GM12878 (cell line): ENCODE data around the gene GGACT. TPM values are rescaled to one million over a fixed set of nuclear protein-coding genes. Genes with fewer than 3 reads are reported as not detected.

Experiments
- ATAC-seq: fragments of 200-7000 bp; cut with Tn5 transposase; 3 replicates; pipeline ENCODE4 v1.9.1; 2020; ENCODE audit warnings: mild to moderate bottlenecking, moderate library complexity
- BruUV-seq: library from RNA; stranded (reverse); fragments of 400-500 nt; replicated peaks from 2 replicates; lab custom pipeline; 2021; lab: Mats Ljungman, UMichigan
- CTCF ChIA-PET: fragments of 300-600 bp; sonication (Branson Sonifier 250); formaldehyde crosslinking; extraction: SDS; loops from one replicate; lab custom pipeline; 2021; ENCODE audit warnings: inconsistent platforms; lab: Yijun Ruan, JAX
- POLR2A ChIA-PET: fragments of 350-600 bp; formaldehyde crosslinking; extraction: SDS; loops from one replicate; lab custom pipeline; 2021; ENCODE audit warnings: inconsistent platforms; lab: Charles Lee
- RAD21 ChIA-PET: fragments of 300-600 bp; sonication (Branson Sonifier 250); formaldehyde crosslinking; loops from one replicate; lab custom pipeline; 2023; ENCODE audit warnings: antibody characterized with exemption; ENCODE audit not compliant: unreplicated experiment; lab: Charles Lee
- SMC1A ChIA-PET: fragments of 300-600 bp; sonication (Branson Sonifier 250); formaldehyde crosslinking; loops from one replicate; lab custom pipeline; 2023; ENCODE audit not compliant: unreplicated experiment, uncharacterized antibody; lab: Charles Lee
- DNase-seq: peaks from one replicate; pipeline ENCODE4 v3.0.0-alpha.2; 2011; ENCODE audit warnings: low read depth, low spot score
- FAIRE-seq: peaks from 3 replicates; lab custom pipeline; 2011; peaks lifted over from hg19 to GRCh38; lab: Jason Lieb, UNC
- H2AFZ ChIP-seq: 2 replicates; pipeline ENCODE4 v1.6.0; 2011; ENCODE audit warnings: low read depth, low read length, control low read depth; ENCODE audit not compliant: control insufficient read depth
- H3K27ac ChIP-seq: 2 replicates; pipeline ENCODE4 v1.5.1; 2011; ENCODE audit warnings: control low read depth; ENCODE audit not compliant: control insufficient read depth, insufficient read depth
- H3K27me3 ChIP-seq, 2 experiments: replicated peaks in 1 of 2; 2 replicates each; pipeline versions ENCODE4 v1.6.0 to v1.6.1; 2011; ENCODE audit warnings: low read length in 1 of 2; ENCODE audit not compliant: control insufficient read depth in 2 of 2, insufficient read depth in 2 of 2
- H3K36me3 ChIP-seq, 2 experiments: 2 replicates each; pipeline ENCODE4 v1.5.1; 2011; ENCODE audit warnings: low read length in 1 of 2; ENCODE audit not compliant: control insufficient read depth in 2 of 2, insufficient read depth in 2 of 2
- H3K4me1 ChIP-seq: 2 replicates; pipeline ENCODE4 v1.6.1; 2011; ENCODE audit warnings: mild to moderate bottlenecking, low read length, moderate library complexity, mixed read lengths; ENCODE audit not compliant: control insufficient read depth, insufficient read depth
- H3K4me2 ChIP-seq: 2 replicates; pipeline ENCODE4 v1.6.0; 2011; ENCODE audit warnings: control low read depth; ENCODE audit not compliant: control insufficient read depth, insufficient read depth
- H3K4me3 ChIP-seq: fragments of 200-600 bp; sonication (generic); 2 replicates; pipeline ENCODE4 v1.5.1; 2016
- H3K79me2 ChIP-seq: 2 replicates; pipeline ENCODE4 v1.6.0; 2011; ENCODE audit warnings: low read length; ENCODE audit not compliant: control insufficient read depth, insufficient read depth
- H3K9ac ChIP-seq: 2 replicates; pipeline ENCODE4 v1.8.0; 2011; ENCODE audit warnings: low read length, control low read depth, mixed read lengths; ENCODE audit not compliant: control insufficient read depth, insufficient read depth
- H3K9me3 ChIP-seq: replicated peaks from 3 replicates; pipeline ENCODE4 v1.5.1; 2011; ENCODE audit warnings: mild to moderate bottlenecking, low read length; ENCODE audit not compliant: control insufficient read depth, insufficient read depth
- H4K20me1 ChIP-seq: 2 replicates; pipeline ENCODE4 v1.6.0; 2011; ENCODE audit not compliant: control insufficient read depth, insufficient read depth
- ATF7 ChIP-seq: fragments of 450-650 bp; IDR thresholded peaks from 2 replicates; pipeline ENCODE4 v1.6.1; 2016; ENCODE audit warnings: low read depth, mild to moderate bottlenecking
- BHLHE40 ChIP-seq, 2 experiments: fragments of 450-650 bp in 1 of 2; IDR thresholded peaks; 2 replicates each; pipeline ENCODE4 v1.6.1; 2011 to 2017; ENCODE audit warnings: low read depth in 2 of 2, borderline replicate concordance in 1 of 2, improper control_type of control experiment in 1 of 2, low read length in 1 of 2, mild to moderate bottlenecking in 1 of 2
- CEBPZ ChIP-seq: fragments of 150-350 bp; IDR thresholded peaks from 2 replicates; pipeline ENCODE4 v1.6.1; 2016; ENCODE audit warnings: low read depth, low read length
- CHD2 ChIP-seq: IDR thresholded peaks from 2 replicates; pipeline ENCODE4 v1.6.1; 2011; ENCODE audit warnings: low read depth, low read length, improper control_type of control experiment, borderline replicate concordance
- HDGF ChIP-seq: fragments of 450-650 bp; IDR thresholded peaks from 2 replicates; pipeline ENCODE4 v1.6.1; 2016; ENCODE audit warnings: antibody characterized with exemption
- MEF2B ChIP-seq: fragments of 450-650 bp; IDR thresholded peaks from 2 replicates; pipeline ENCODE4 v1.6.1; 2018; ENCODE audit warnings: mild to moderate bottlenecking, moderate library complexity; ENCODE audit not compliant: partially characterized antibody, poor library complexity, severe bottlenecking
- MYC ChIP-seq: IDR thresholded peaks from 2 replicates; pipeline ENCODE4 v1.6.1; 2011; ENCODE audit warnings: mild to moderate bottlenecking, low read length, moderate library complexity, inconsistent platforms; ENCODE audit not compliant: insufficient read depth, insufficient replicate concordance, insufficient read length, severe bottlenecking
- RELA ChIP-seq: fragments of 450-650 bp; IDR thresholded peaks from 2 replicates; pipeline ENCODE4 v1.8.0; 2014; ENCODE audit warnings: borderline replicate concordance; ENCODE audit not compliant: partially characterized antibody
- SKIL ChIP-seq: fragments of 450-650 bp; IDR thresholded peaks from 2 replicates; pipeline ENCODE4 v1.6.1; 2017; ENCODE audit warnings: mild to moderate bottlenecking, low read depth, inconsistent platforms; ENCODE audit not compliant: poor library complexity, severe bottlenecking
- SPI1 ChIP-seq: IDR thresholded peaks from 2 replicates; pipeline ENCODE4 v1.6.1; 2011; ENCODE audit warnings: low read depth, mild to moderate bottlenecking, low read length, moderate library complexity, borderline replicate concordance; ENCODE audit not compliant: insufficient read depth
- SRF ChIP-seq, 2 experiments: IDR thresholded peaks; 2 replicates each; pipeline ENCODE4 v1.6.1; 2011; ENCODE audit warnings: low read depth in 2 of 2, low read length in 2 of 2, mild to moderate bottlenecking in 1 of 2, moderate library complexity in 1 of 2
- TCF12 ChIP-seq: IDR thresholded peaks from 2 replicates; pipeline ENCODE4 v1.6.1; 2011; ENCODE audit warnings: low read depth, mild to moderate bottlenecking, low read length
- ZBED1 ChIP-seq: IDR thresholded peaks from 2 replicates; pipeline ENCODE4 v1.6.1; 2016; ENCODE audit warnings: borderline replicate concordance
- WGBS: methylation state at CpG from one replicate; pipeline ENCODE4 v1.1.6; 2016; ENCODE audit warnings: low lambda C conversion rate; ENCODE audit not compliant: insufficient replicate concordance, insufficient coverage; ENCODE audit errors: missing lambda C conversion rate; 5-methylcytosine and 5-hydroxymethylcytosine counted together
- in situ Hi-C: fragments of 300-500 bp; cut with MboI; formaldehyde crosslinking; loops from 9 replicates; pipeline ENCODE4 v1.14.3; 2018; ENCODE audit warnings: mixed read lengths
- intact Hi-C: fragments of 100-400 bp; cut with micrococcal nuclease; formaldehyde crosslinking; loops from one replicate; pipeline ENCODE4 v1.14.2; 2022; ENCODE audit not compliant: unreplicated experiment
- polyA plus RNA-seq, 11 experiments: library from polyadenylated mRNA; depleted of rRNA in 4 of 11; unstranded in 6 of 11; stranded (reverse) in 5 of 11; fragments of >200 nt; fragmentation: Nextera tagmentation in 4 of 11; fragmentation: Illumina TruSeq in 1 of 11; extraction: Ambion mirVana in 4 of 11; extraction: Trizol in 1 of 11; gene quantifications; 1 replicate in 1 of 11; 2 replicates in 10 of 11; pipeline versions ENCODE4 v1.2.1 to v1.2.3, GENCODE V29; 2011 to 2016; ENCODE audit warnings: inconsistent platforms in 2 of 11, missing spikeins in 2 of 11, low read depth in 1 of 11
- total RNA-seq, 4 experiments: library from RNA; depleted of rRNA in 3 of 4; stranded (reverse); fragments of >200 nt in 3 of 4; fragmentation: Illumina TruSeq in 1 of 4; extraction: Trizol in 1 of 4; gene quantifications; 2 replicates each; pipeline versions ENCODE4 v1.2.1 to v1.2.3, GENCODE V29; 2013 to 2021
- TF ChIP-seq, protein P1 (sequence below): fragments of 450-650 bp; IDR thresholded peaks from 2 replicates; pipeline ENCODE4 v1.6.1; 2014; ENCODE audit warnings: mild to moderate bottlenecking
- TF ChIP-seq, protein P2 (sequence below): fragments of 450-650 bp; IDR thresholded peaks from 2 replicates; pipeline ENCODE4 v1.6.1; 2016; ENCODE audit warnings: mild to moderate bottlenecking

The GGACT gene
- total and polyA plus RNA-seq, 10 of the 15 experiments (the other 5 are each of a cell fraction or from before 2014, with no cell fraction given), result 0.61 to 8.8 (median 4.2) TPM

- no peak overlapping the region for H3K9ac ChIP-seq
- in situ Hi-C loops (no loop called here), intact Hi-C loops (no loop called here)
- ATAC-seq (no peak), FAIRE-seq (no peak), DNase-seq (no peak)
- H3K4me3 ChIP-seq, result no peak overlapping the region
- H3K27ac ChIP-seq, result no peak overlapping the region
- ChIA-PET RAD21 (no interaction called here), POLR2A (interaction anchor here (0.7 kb wide), 1 partner anchor 18 kb away, joined by 3 read pairs; no protein-coding TSS in a partner anchor), SMC1A (no interaction called here), CTCF (no interaction called here)
- no peak overlapping the region for H2AFZ ChIP-seq
- WGBS, result 87% methylated on average over 13 of the region's 13 CpGs
- no peaks in the 10 kb centered on the region for H4K20me1 ChIP-seq
- BruUV-seq, result no TSS peak
- no peaks in the 10 kb centered on the region for H3K4me1 ChIP-seq
- no peak overlapping the region for H3K4me2 ChIP-seq
- H3K9me3 ChIP-seq, result no peaks in the 10 kb centered on the region
- no peaks in the 10 kb centered on the region for H3K27me3 ChIP-seq
- H3K79me2 ChIP-seq, result no peaks in the 10 kb centered on the region
- H3K36me3 ChIP-seq, result no peaks in the 10 kb centered on the region
- TF ChIP-seq ATF7 (no peak), BHLHE40 (IDR thresholded peaks at IDR 0.05; ENCODE audit: borderline replicate concordance in 1 of 2, low read depth in 2 of 2, low read length in 1 of 2) (no peak), CEBPZ (no peak), MYC (no peak), SPI1 (no peak), SKIL (no peak), ZBED1 (no peak), SRF (IDR thresholded peaks at IDR 0.05; ENCODE audit: low read depth in 2 of 2, low read length in 2 of 2) (no peak), TCF12 (no peak), MEF2B (no peak), HDGF (no peak), CHD2 (no peak), RELA (no peak)
- TF ChIP-seq, protein P1, sequence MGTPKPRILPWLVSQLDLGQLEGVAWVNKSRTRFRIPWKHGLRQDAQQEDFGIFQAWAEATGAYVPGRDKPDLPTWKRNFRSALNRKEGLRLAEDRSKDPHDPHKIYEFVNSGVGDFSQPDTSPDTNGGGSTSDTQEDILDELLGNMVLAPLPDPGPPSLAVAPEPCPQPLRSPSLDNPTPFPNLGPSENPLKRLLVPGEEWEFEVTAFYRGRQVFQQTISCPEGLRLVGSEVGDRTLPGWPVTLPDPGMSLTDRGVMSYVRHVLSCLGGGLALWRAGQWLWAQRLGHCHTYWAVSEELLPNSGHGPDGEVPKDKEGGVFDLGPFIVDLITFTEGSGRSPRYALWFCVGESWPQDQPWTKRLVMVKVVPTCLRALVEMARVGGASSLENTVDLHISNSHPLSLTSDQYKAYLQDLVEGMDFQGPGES, result no peak
- TF ChIP-seq, protein P2, sequence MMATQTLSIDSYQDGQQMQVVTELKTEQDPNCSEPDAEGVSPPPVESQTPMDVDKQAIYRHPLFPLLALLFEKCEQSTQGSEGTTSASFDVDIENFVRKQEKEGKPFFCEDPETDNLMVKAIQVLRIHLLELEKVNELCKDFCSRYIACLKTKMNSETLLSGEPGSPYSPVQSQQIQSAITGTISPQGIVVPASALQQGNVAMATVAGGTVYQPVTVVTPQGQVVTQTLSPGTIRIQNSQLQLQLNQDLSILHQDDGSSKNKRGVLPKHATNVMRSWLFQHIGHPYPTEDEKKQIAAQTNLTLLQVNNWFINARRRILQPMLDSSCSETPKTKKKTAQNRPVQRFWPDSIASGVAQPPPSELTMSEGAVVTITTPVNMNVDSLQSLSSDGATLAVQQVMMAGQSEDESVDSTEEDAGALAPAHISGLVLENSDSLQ, result no peak
Measured at GRCh38 chr13:100536643-100537180, 51.9 kb downstream of the GGACT start.
